Activated CD4-positive, alpha-beta T cell treated with anti-CD3 and anti-CD28 coated beads, Interleukin-2, amount 50 U/mL, for 16 hours (primary cell): ENCODE measurements around the gene SPATA22.
"Not testable (repeated sequence)": the region's sequence is repeated elsewhere in the genome, so short reads cannot be mapped to it uniquely, and the experiment has no call there.

ENCODE experiments used
- DNase-seq: peaks from one replicate; pipeline ENCODE4 v3.0.0-alpha.2; 2020

The SPATA22 gene

GRCh38 chr17:3471599-3471998 lies at the start of gene SPATA22:
SPATA22 (minus strand) TSS chr17:3471819; CDS start chr17:3469325, 2,494 bp downstream.
- DNase-seq = no peak

DNA sequence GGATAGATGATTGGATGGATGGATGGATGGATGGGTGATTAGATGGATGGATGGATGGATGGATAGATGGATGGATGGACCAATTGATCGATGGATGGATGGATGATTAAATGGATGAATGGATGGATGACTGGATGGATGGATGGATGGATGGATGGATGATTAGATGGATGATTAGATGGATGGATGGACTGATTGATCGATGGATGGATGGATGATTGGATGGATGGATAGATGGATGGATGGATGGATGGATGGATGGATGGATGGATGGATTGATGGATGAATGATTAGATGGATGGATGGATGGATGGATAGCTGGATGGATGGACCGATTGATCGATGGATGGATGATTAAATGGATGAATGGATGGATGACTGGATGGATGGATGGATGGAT lies 47.9 kb upstream of the SPATA22 start:
- not testable (repeated sequence) for DNase-seq

GRCh38 chr17:3514873-3515272 lies 43.3 kb upstream of the SPATA22 start:
- no peak for DNase-seq

DNA sequence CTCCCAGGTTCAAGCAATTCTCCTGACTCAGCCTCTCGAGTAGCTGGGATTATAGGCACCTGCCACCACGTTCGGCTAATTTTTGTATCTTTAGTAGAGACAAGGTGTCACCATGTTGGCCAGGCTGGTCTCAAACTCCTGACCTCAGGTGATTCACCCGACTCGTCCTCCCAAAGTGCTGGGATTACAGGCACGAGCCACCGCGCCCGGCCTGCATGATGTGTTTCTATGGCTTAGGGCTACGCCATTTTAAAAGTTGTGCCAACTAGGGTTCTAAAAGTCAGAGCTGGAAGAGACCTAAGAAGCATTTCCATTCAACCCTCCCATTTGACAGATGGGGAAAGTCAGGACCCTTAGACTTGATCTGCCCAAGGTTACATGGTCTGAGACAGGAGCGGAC lies 42.5 kb upstream of the SPATA22 start:
- not testable (repeated sequence) for DNase-seq

GRCh38 chr17:3513305-3514035 lies 41.9 kb upstream of the SPATA22 start:
- no peak for DNase-seq

DNA sequence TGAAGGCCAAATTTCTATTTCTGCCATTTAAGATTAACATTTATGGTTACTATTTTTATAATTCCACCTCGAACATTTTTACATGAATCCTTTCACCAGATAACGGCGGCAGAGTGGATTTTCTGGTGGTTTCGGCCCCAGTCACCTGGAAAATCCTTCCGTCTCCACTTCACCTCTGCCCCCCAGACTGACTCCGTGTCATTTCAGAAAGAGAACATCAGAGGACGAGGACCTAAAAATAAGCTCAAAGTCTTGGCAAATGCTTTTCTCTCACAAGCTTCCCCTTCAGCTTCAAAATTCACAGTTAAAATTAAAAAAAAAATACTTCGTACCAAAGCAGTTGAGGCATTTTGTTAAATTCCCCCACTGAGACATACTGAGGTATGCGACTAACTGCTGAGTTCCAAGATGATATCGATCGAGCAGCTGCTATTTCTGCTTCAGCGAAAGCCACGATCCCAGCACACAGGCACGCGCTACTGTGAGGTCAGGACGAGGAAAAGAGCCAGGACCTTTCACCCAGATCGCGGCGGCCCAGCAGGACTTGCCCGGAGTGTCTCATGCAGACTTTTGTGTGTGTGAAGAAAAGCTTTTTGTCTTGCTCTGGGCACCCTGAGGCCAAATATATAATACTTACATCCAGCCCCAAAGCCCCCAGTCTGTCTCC lies 41.0 kb upstream of the SPATA22 start:
- no peak for DNase-seq

DNA sequence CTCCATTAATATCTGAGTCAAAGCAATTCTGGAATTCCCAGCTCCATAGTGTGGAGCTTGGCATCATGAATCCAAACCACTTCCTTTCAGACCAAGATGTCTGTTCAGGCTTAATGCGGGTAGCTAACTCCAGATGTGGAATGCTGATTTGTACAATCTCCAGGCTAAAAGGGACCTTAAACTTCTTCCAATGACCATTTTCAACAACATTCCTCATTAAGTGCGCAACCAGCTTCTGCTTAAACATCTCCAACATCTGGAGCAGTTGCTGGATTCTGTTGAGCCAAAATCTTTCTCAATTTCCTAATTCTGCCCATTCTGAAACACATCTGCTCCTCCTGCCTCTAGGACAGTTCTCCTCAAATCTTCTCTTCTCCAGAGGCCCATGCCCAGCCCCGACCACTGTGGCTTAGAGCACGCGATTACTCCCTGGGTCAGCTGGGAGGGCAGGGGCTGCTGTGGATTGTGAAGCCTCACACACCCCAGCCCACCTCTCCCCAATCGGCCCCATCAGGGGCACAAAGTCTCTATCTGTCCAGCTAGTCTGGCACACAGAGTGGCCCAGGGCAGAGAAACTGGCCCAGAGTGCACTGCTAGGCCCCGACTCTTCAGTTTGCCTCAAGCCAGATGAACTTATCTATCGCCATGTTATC lies 40.4 kb upstream of the SPATA22 start:
- DNase-seq = no peak

DNA sequence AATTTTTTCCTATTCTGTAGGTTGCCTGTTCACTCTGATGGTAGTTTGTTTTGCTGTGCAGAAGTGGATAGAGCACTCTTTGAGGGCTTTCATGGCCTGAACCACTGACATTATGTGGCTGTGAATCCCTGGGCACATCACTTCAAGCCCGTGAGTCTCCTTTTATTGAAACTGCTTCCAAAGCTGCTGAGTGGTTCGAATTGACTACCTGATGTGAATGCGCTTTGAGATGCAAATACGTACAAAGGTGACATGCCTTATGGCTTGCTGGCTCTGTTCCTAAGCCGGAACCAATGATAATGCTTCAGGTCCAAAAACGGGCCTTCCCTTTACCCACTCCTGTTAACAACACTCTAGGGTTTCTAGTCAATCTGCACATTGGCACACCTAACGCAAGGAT lies 38.5 kb upstream of the SPATA22 start:
- DNase-seq = no peak

DNA sequence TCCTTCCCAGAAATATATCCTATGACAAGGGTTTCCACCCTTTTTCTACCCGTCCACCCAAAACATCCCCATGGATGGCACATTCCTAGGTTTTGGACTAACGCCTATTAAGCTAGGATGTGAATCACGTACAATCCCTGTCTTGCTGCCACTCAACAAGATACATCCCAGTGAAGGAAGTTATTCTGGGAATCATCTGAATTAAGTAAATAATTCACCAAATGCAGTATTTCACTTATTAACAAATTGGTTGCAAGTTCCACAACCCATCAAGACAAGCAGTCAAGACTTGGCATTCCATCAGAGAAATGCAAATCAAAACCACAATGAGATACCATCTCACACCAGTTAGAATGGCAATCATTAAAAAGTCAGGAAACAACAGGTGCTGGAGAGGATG lies 36.2 kb upstream of the SPATA22 start:
- DNase-seq = no peak

DNA sequence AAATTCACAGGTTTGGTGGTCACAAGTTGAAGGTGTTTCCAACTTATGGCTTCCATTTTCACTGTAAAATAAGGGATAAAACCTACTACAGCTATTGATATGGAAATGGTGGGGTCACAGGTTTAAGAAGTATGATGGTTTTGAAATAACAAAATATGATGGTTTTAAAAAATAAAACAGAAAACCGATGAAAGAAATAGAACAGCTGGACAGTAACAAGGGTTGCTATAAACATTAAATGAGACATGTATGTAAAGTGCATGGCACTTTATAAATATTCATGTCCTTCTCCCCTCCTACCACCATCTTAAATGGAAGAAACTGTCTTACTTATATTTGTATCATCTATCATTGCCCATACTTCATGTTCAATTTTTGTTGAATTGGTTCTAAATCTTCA lies 35.5 kb upstream of the SPATA22 start:
- no peak for DNase-seq

- no peak for DNase-seq
Observed at GRCh38 chr17:3506054-3506453, 34.4 kb upstream of the SPATA22 start.

DNA sequence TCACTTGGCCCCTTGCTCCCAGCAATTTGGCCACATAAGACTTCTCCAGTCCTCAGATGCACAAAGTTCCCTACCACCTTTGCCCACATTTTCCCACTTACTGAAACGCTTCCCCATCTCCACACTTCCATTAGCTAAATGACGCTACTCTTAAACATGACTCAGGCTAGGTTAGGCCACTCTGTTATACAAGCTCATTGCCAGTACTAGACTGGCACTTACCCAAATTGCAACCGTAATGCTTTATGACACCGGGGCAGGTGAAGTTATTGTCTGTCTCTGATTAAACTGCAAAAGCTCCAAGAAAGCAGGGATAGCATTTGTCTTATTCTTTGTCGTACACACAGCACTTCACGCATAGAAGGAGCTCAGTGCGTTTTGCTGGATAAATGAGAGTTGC lies 33.4 kb upstream of the SPATA22 start:
- DNase-seq = no peak

GRCh38 chr17:3503285-3503684 lies 31.7 kb upstream of the SPATA22 start:
- no peak for DNase-seq

DNA sequence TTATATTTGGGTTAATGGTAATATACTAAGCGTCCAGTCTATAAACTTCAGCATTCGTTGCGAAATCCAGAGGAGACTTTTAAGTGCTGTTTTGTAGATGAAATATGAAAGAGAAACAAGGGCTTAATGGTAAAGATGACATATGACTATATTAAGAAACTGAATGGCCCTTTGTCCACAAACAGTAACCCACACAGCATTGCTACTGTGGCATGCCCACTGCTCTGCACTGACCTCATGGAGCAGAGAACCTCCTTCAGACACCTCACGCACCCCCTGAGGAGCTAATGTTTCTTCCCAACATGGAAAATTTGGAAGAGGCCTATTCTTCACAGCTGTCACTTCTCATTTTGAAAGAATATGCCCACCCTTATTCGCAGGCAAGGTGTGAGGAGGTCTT lies 30.8 kb upstream of the SPATA22 start:
- no peak for DNase-seq

DNA sequence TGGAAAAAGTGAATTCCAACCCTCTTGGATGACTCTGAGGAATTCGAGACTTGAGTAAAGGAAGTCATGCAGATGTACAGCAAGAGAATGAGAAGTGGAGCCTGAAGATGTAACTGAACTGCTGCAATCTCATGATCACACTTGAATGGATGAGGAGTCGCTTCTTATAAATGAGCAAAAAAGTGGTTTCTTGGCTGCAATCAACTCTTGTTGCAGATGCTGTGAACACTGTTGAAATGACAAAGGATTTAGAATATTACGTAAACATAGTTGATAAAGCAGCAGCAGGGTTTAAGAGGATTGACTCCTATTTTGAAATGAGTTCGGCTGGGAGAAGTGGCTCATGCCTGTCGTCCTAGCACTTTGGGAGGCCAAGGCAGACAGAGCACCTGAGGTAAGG lies 29.7 kb upstream of the SPATA22 start:
- no peak for DNase-seq

GRCh38 chr17:3497101-3497500 lies 25.5 kb upstream of the SPATA22 start:
- DNase-seq = no peak

DNA sequence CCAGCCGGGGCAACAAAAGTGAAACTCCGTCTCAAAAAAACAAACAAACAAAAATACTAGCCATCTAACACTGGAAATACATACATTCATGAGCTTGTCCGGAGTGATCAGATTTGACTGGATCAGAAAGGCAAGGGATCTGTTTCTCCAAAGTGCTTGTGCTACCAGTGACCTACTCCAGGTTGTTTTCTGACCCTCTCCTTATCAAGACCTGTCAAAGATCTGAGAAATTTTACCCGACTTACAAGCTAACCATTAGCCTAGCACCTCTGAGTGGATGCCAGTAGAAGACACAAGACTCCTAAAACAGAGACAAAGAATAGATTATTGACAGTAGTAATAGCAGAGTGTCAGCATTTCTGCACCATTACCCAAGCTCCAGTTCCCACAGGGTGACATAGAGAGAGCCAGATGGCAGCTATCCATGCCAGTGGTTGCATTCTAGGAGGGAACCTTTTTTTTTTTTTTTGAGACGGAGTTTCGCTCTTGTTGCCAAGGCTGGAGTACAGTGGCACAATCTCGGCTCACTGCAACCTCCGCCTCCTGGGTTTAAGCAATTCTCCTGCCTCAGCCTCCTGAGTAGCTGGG lies 14.0 kb upstream of the SPATA22 start:
- no peak for DNase-seq

- no peak for DNase-seq
Observed at GRCh38 chr17:3482852-3483251, 11.2 kb upstream of the SPATA22 start.

GRCh38 chr17:3479988-3480387 lies 8.4 kb upstream of the SPATA22 start:
- DNase-seq = no peak

DNA sequence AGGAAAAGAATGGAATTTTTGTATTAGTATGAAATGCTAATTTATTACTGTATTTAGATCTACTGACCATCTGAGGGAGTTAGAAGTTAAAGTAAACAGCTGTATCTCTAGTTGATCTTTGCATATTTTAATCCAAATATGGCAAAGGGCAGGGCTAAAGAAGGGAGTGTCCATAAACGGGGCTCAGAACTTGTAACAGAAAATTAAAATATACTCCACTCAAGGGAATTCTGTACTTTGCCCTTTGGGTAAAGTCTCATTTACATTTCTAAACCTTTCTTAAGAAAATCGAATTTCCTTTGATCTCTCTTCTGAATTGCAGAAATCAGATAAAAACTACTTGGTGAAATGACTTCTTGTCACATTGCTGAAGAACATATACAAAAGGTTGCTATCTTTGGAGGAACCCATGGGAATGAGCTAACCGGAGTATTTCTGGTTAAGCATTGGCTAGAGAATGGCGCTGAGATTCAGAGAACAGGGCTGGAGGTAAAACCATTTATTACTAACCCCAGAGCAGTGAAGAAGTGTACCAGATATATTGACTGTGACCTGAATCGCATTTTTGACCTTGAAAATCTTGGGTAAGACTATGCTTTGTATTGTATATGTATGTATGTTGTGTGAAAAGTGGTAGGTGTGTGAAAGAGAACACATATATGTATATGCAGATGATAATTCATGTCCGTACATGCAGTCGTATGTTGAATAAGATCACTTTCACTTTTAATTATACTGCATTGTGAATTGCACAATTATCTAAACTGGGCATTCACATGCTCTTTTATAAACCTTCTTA lies 4.4 kb upstream of the SPATA22 start, which contains the start of gene ASPA:
Gene ASPA (plus strand): TSS at position 186 of the 799 bp plus-strand sequence. CDS start 163 bp downstream, at position 349.
- no peak for DNase-seq

GRCh38 chr17:3475251-3475685 lies 3.6 kb upstream of the SPATA22 start:
- DNase-seq = no peak

DNA sequence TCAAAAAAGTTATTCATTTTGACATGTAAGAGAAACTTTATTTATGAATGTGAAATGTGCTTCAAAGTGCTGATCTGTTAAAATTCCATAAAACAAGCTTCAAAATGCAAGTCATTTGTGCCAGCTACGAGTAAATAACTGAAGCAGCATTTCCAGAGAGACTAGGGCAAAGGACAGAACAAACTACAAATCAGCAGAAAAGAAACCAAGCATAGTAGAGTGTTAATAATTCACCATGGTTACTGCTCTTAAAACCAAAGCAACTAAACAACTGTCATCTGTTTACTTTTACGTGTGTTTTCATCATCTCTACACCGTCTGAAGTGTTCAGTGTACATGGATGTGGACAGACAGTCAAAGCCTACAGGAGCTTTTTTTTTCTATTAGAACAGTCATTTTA lies 2.6 kb upstream of the SPATA22 start:
- no peak for DNase-seq

DNA sequence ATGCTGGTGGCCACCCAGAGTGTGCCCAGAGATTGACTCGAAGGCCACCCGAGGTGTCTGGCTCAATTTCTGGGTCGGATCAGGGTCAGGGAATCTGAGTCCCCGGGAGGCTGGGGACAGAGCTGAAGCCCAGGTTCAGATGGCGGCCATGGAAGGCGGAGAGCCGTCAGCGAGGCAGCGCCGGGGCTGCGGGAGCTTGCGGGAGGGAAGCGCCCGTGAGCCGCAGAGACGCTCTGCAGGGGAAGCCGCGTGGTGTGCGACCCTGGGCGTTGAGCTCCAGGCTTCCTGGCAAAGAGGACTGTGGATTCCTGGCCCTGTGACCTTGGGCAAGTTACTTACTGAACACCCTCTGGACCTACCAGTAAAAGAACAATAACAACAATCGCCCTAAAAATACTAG lies 518 bp upstream of the SPATA22 start:
- no peak for DNase-seq
